Neuronal stem cell (in vitro differentiated cells): ENCODE data around the gene TMEM243.
A peak's percentile ranks its signal among the peaks of the same experiment; 100 is the strongest.

Source experiments
- DNase-seq: peaks from one replicate; pipeline ENCODE4 v3.0.0-alpha.2; 2013; ENCODE audit warnings: low spot score
- H2AFZ ChIP-seq: one replicate; pipeline ENCODE4 v1.6.1; 2013; ENCODE audit warnings: mild to moderate bottlenecking, low read length, inconsistent platforms
- H2AK5ac ChIP-seq: 2 replicates; pipeline ENCODE4 v1.6.1; 2013; ENCODE audit warnings: low read depth, mild to moderate bottlenecking, inconsistent platforms, low read length, moderate library complexity, mixed read lengths
- H2BK120ac ChIP-seq: 2 replicates; pipeline ENCODE4 v1.6.1; 2013; ENCODE audit warnings: low read depth, mild to moderate bottlenecking, inconsistent platforms, low read length, moderate library complexity, mixed read lengths
- H2BK12ac ChIP-seq: one replicate; pipeline ENCODE4 v1.6.1; 2013; ENCODE audit warnings: low read length, inconsistent platforms
- H2BK15ac ChIP-seq: 2 replicates; pipeline ENCODE4 v1.6.1; 2013; ENCODE audit warnings: mild to moderate bottlenecking, low read length, inconsistent platforms, mixed read lengths
- H2BK5ac ChIP-seq: one replicate; pipeline ENCODE4 v1.6.1; 2013; ENCODE audit warnings: inconsistent platforms, mild to moderate bottlenecking, low read length, moderate library complexity
- H3K14ac ChIP-seq: one replicate; pipeline ENCODE4 v1.6.1; 2013; ENCODE audit warnings: low read length, inconsistent platforms
- H3K18ac ChIP-seq: 2 replicates; pipeline ENCODE4 v1.6.1; 2013; ENCODE audit warnings: low read length, inconsistent platforms
- H3K23ac ChIP-seq: 2 replicates; pipeline ENCODE4 v1.6.1; 2013; ENCODE audit warnings: low read depth, mild to moderate bottlenecking, mixed read lengths, low read length, inconsistent platforms; ENCODE audit not compliant: poor library complexity
- H3K27ac ChIP-seq: replicated peaks from 3 replicates; pipeline ENCODE4 v1.5.1; 2013; ENCODE audit warnings: low read length, inconsistent platforms
- H3K27me3 ChIP-seq, 3 experiments: 2 replicates each; pipeline ENCODE4 v1.6.1; 2013; ENCODE audit warnings: low read length in 3 of 3, mild to moderate bottlenecking in 2 of 3, inconsistent platforms in 1 of 3, low read depth in 1 of 3, mixed read lengths in 1 of 3, moderate library complexity in 1 of 3; ENCODE audit not compliant: control insufficient read depth in 3 of 3, insufficient read depth in 3 of 3
- H3K36me3 ChIP-seq, 2 donors: replicated peaks in 1 of 2; 2 replicates each; pipeline ENCODE4 v1.6.1; 2013; ENCODE audit warnings: low read length in 2 of 2; ENCODE audit not compliant: control insufficient read depth in 2 of 2, insufficient read depth in 2 of 2
- H3K4ac ChIP-seq: 2 replicates; pipeline ENCODE4 v1.6.1; 2013; ENCODE audit warnings: inconsistent platforms, mild to moderate bottlenecking, low read length, moderate library complexity
- H3K4me1 ChIP-seq, 2 donors: 1 replicate in 1 of 2; 2 replicates in 1 of 2; pipeline ENCODE4 v1.6.1; 2013; ENCODE audit warnings: low read length in 2 of 2, low read depth in 1 of 2; ENCODE audit not compliant: control insufficient read depth in 2 of 2, insufficient read depth in 1 of 2
- H3K4me2 ChIP-seq: one replicate; pipeline ENCODE4 v1.6.1; 2013; ENCODE audit warnings: mild to moderate bottlenecking, low read length, inconsistent platforms; ENCODE audit not compliant: insufficient read depth, poor library complexity, severe bottlenecking
- H3K4me3 ChIP-seq, 2 donors: 2 replicates each; pipeline ENCODE4 v1.5.1; 2013; ENCODE audit warnings: low read length in 2 of 2, mild to moderate bottlenecking in 2 of 2, inconsistent platforms in 1 of 2, moderate library complexity in 1 of 2
- H3K79me1 ChIP-seq: one replicate; pipeline ENCODE4 v1.6.1; 2013; ENCODE audit warnings: low read depth, mild to moderate bottlenecking, inconsistent platforms, low read length, moderate library complexity
- H3K9ac ChIP-seq: one replicate; pipeline ENCODE4 v1.6.1; 2013; ENCODE audit warnings: mild to moderate bottlenecking, low read depth, low read length, inconsistent platforms; ENCODE audit not compliant: poor library complexity
- H3K9me3 ChIP-seq, 2 donors: replicated peaks in 1 of 2; 2 replicates each; pipeline versions ENCODE3 to v1.6.1; 2013; ENCODE audit warnings: low read length in 2 of 2, mild to moderate bottlenecking in 2 of 2, inconsistent platforms in 1 of 2, low read depth in 1 of 2, mixed read lengths in 1 of 2, moderate library complexity in 1 of 2; ENCODE audit not compliant: control insufficient read depth in 2 of 2, insufficient read depth in 1 of 2
- H4K8ac ChIP-seq: one replicate; pipeline ENCODE4 v1.6.1; 2013; ENCODE audit warnings: low read depth, mild to moderate bottlenecking, inconsistent platforms, low read length, moderate library complexity
- H4K91ac ChIP-seq: one replicate; pipeline ENCODE4 v1.6.1; 2013; ENCODE audit warnings: low read length, low read depth, mild to moderate bottlenecking, inconsistent platforms; ENCODE audit not compliant: poor library complexity
- WGBS, 2 donors: extraction: QIAGEN DNeasy Blood & Tissue Kit; methylation state at CpG; one replicate each; pipeline ENCODE4 v1.1.7; 2013; ENCODE audit warnings: missing lambda C conversion rate in 2 of 2, mixed read lengths in 1 of 2; ENCODE audit not compliant: insufficient read length in 2 of 2, insufficient replicate concordance in 1 of 2; ENCODE audit errors: extremely low coverage in 2 of 2; 5-methylcytosine and 5-hydroxymethylcytosine counted together

Gene TMEM243

DNA sequence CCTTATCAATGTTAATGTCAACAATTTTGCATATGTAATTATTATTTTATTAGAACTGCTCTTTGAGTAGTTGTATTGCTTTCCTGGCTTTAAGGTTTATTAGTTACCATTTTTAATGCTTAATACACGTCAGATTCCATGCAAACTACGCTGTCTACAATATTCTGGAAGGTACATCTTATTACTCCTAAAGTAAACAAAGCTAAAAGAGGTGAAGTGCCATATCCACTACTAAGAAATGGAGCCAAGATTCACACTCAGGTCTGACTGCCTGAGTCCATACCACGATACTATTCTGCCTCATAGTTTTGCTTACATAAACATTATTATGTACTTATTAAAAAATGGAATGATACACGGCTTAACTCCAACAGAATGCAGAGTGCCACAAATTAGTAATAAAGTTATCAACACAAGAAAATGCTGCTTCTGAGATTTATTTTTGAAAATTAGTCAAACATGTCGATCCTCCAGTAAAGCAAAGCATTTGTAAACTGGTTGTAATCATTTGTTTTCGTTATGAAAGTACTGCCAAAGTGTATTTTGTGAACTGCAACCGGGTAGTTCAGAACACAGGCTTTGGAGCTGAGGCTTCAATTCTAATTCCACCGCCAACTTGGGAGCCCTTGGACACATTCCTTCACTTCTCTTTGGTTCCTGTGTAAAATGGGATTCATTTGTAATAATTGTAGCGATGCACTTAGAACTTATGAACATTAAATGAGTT is 68.4 kb downstream of the TMEM243 start:
- H3K4me1 ChIP-seq: peaks cover 0 to 12% of the 10 kb centered on the region in 2 donors
- H4K91ac ChIP-seq: no peak overlapping the region
- H3K18ac ChIP-seq: no peak overlapping the region
- H3K27ac ChIP-seq: no peak overlapping the region
- H3K4ac ChIP-seq: no peak overlapping the region
- DNase-seq: no peak
- H4K8ac ChIP-seq: no peak overlapping the region
- H3K79me1 ChIP-seq: no peaks in the 10 kb centered on the region
- H3K4me3 ChIP-seq: peak overlapping the region in 1 of 2 donors; percentile 96
- H2BK5ac ChIP-seq: no peak overlapping the region
- H2AK5ac ChIP-seq: no peak overlapping the region
- no peak overlapping the region for H3K9ac ChIP-seq
- H3K27me3 ChIP-seq: no peaks in the 10 kb centered on the region
- no peaks in the 10 kb centered on the region for H3K9me3 ChIP-seq
- no peak overlapping the region for H2BK15ac ChIP-seq
- no CpG with 5 or more reads among the region's 9 CpGs for WGBS, 2 donors
- H3K14ac ChIP-seq: no peak overlapping the region
- H2AFZ ChIP-seq: peak overlapping the region; percentile 94
- no peak overlapping the region for H2BK120ac ChIP-seq
- peak overlapping the region; percentile 43 for H3K4me2 ChIP-seq
- H3K36me3 ChIP-seq: peaks cover 0 to 23% of the 10 kb centered on the region in 2 donors
- no peak overlapping the region for H2BK12ac ChIP-seq
- H3K23ac ChIP-seq: no peak overlapping the region

DNA sequence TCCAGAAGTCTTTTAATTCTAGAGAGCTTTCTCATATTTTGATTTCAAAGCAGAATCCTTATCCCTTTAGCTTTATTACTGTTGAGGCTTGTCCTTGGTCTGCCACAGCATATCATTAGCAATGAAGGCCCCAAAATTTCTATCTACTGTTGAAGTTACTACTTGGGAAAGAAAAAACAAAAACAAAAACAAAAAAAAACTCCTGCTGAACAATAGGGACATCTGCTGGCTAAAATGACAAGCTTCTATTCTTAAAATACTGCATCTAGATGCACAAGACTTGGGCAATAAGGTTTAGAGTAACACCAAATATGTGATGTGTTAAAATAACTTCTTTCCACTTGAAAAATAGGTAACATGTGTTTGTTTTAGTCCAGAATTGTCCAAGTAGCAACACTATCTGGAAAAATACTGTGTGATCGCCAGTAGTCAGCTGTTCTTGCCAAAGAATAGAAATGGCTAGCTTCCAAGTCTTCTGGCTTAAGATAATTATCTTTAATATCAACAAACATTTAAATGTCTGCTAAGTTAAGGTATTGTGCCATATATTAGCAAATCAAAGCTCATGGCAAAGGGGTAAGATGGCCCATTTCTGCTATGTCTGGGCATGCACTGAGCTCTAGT is 71.1 kb downstream of the TMEM243 start:
- H3K27ac ChIP-seq: no peak overlapping the region
- H3K36me3 ChIP-seq: no peaks in the 10 kb centered on the region
- no peak overlapping the region for H3K23ac ChIP-seq
- H3K9me3 ChIP-seq: peaks cover 0 to 3% of the 10 kb centered on the region in 2 donors
- H2BK5ac ChIP-seq: no peak overlapping the region
- no peaks in the 10 kb centered on the region for H3K27me3 ChIP-seq
- no peak overlapping the region for H4K91ac ChIP-seq
- H2AFZ ChIP-seq: no peak overlapping the region
- H3K79me1 ChIP-seq: no peaks in the 10 kb centered on the region
- H3K4me2 ChIP-seq: no peak overlapping the region
- no peaks in the 10 kb centered on the region for H3K4me1 ChIP-seq
- H3K4me3 ChIP-seq: no peak overlapping the region
- no peak overlapping the region for H3K4ac ChIP-seq
- no peak overlapping the region for H2BK15ac ChIP-seq
- no peak overlapping the region for H3K18ac ChIP-seq
- no peak overlapping the region for H3K14ac ChIP-seq
- no peak for DNase-seq
- no peak overlapping the region for H2BK120ac ChIP-seq
- no peak overlapping the region for H4K8ac ChIP-seq
- no peak overlapping the region for H3K9ac ChIP-seq
- no peak overlapping the region for H2AK5ac ChIP-seq
- no peak overlapping the region for H2BK12ac ChIP-seq
- WGBS, 2 donors: no CpG with 5 or more reads among the region's 1 CpG

GRCh38 chr7:87147500-87147899 is 72.0 kb downstream of the TMEM243 start:
- Histone ChIP-seq H3K9me3 (peaks cover 0 to 3% of the 10 kb centered on the region in 2 donors), H2BK120ac (no peak overlapping the region), H4K91ac (no peak overlapping the region), H3K9ac (no peak overlapping the region), H2BK5ac (no peak overlapping the region), H4K8ac (no peak overlapping the region), H2BK15ac (no peak overlapping the region), H3K27ac (no peak overlapping the region), H2AFZ (peak overlapping the region; percentile 16), H2AK5ac (no peak overlapping the region), H3K4me3 (no peak overlapping the region), H3K4me1 (no peaks in the 10 kb centered on the region), H3K4ac (no peak overlapping the region), H3K27me3 (no peaks in the 10 kb centered on the region), H3K36me3 (no peaks in the 10 kb centered on the region), H3K4me2 (no peak overlapping the region), H2BK12ac (no peak overlapping the region), H3K79me1 (no peaks in the 10 kb centered on the region), H3K23ac (no peak overlapping the region), H3K14ac (no peak overlapping the region), H3K18ac (no peak overlapping the region)
- no CpG with 5 or more reads among the region's 7 CpGs for WGBS, 2 donors
- DNase-seq: no peak

GRCh38 chr7:87146740-87147386 is 72.7 kb downstream of the TMEM243 start:
- no peak for DNase-seq

More at GRCh38 chr7:87146740-87147386, 72.7 kb downstream of the TMEM243 start:
- H4K91ac ChIP-seq: no peak overlapping the region
- H3K23ac ChIP-seq: peak overlapping the region; percentile 80
- no peak overlapping the region for H3K4me2 ChIP-seq
- no peak overlapping the region for H3K27ac ChIP-seq
- H4K8ac ChIP-seq: no peak overlapping the region
- peak overlapping the region; percentile 16 for H2BK120ac ChIP-seq
- H2AFZ ChIP-seq: peak overlapping the region; percentile 16
- no peak overlapping the region for H2AK5ac ChIP-seq
- H3K4me3 ChIP-seq: peak overlapping the region in 1 of 2 donors; percentile 67
- H3K4me1 ChIP-seq: no peaks in the 10 kb centered on the region
- H3K9ac ChIP-seq: peak overlapping the region; percentile 38
- H3K79me1 ChIP-seq: no peaks in the 10 kb centered on the region
- no CpG with 5 or more reads among the region's 25 CpGs for WGBS, 2 donors
- H3K36me3 ChIP-seq: no peaks in the 10 kb centered on the region
- H2BK15ac ChIP-seq: no peak overlapping the region
- H3K9me3 ChIP-seq: peaks cover 0 to 3% of the 10 kb centered on the region in 2 donors
- H2BK5ac ChIP-seq: no peak overlapping the region
- peak overlapping the region; percentile 29 for H3K18ac ChIP-seq
- no peak overlapping the region for H3K4ac ChIP-seq
- no peak overlapping the region for H3K14ac ChIP-seq
- peak overlapping the region; percentile 67 for H2BK12ac ChIP-seq
- no peaks in the 10 kb centered on the region for H3K27me3 ChIP-seq
